ENCODE data around the gene LBX1. TPM values are rescaled to one million over a fixed set of nuclear protein-coding genes. Genes with fewer than 3 reads are reported as not detected.

Gene LBX1
- total RNA-seq, 1 experiment from 2014 or later = not detected

DNA sequence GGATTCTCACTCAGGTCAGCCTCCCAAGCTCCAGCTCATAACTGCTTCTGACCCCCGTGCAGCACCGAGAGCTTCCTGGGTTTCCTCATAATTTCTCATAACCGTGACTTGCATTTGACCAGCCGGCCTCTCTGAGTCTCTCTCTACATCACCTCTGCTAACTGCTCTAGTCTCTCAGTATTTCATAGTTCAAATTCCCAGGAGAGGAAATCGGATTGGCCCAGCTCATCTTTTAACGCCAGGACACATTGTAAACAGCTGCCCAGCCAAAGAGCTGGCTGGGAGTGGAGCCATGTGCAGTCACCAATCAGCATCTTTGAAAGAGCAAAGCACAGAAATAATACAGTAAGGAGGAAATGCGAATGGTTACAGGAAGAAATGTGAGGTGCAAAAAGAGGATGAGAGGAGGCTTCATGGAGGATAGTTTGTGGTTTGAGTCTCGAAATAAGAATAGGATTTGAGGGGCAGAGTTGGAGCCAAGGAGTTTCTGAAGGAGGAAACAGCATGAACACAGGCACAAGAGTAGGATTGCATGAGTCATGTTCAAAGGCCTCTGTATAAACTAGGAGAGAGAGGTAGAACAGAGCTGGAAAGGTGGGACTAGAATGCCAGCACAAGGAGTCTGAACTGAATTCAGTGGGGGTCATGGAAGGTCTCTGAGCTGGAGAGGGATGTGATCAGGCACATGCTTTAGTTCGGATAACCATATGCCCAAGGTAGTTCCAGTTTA lies 15.2 kb upstream of the LBX1 start:
- DNase-seq (ENCODE audit: low spot score) = peak; percentile 81

- DNase-seq (ENCODE audit: low spot score) = no peak
These were observed 12.8 kb upstream of the LBX1 start for GRCh38 chr10:101241840-101242707.

- DNase-seq (ENCODE audit: low spot score) = no peak
These were observed 9.5 kb upstream of the LBX1 start for GRCh38 chr10:101238732-101239105.

DNA sequence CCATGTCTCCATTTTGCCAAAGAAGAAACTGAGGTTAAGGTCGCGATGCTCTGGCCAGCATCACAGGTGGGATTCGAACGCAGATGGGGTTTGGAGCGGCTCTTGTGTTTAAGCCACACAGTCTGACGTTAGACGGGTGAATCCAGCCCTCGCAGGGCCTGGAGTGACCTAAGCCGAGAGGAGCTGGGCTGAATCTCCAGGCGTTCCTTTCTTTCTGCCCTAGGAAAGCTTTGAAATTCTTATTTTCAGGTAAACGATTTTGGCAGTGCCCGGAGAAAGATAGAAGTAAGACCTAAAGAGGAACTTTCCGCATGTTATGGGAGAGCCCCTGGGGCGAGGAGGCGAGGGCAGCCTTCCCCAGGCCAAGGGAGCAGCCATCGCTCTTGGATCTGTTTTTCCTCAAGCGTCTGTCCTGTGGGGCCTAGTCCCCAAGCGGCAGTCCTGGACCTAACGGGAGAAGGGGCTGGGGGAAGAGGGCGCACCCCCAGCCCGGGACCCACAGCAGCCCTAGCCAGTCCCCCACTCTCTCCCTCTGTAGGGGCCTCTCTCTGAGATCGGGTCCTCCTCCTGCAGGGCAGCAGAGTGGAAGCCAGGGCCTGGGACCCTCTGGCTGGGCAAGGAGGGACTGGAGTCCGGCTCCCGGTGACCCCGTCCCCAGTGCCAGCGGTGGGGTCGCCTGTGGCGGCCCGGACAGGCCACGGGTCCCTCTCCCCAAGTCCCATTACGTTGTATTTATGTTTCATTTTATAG lies 8.9 kb upstream of the LBX1 start:
- DNase-seq (ENCODE audit: low spot score) = no peak

DNA sequence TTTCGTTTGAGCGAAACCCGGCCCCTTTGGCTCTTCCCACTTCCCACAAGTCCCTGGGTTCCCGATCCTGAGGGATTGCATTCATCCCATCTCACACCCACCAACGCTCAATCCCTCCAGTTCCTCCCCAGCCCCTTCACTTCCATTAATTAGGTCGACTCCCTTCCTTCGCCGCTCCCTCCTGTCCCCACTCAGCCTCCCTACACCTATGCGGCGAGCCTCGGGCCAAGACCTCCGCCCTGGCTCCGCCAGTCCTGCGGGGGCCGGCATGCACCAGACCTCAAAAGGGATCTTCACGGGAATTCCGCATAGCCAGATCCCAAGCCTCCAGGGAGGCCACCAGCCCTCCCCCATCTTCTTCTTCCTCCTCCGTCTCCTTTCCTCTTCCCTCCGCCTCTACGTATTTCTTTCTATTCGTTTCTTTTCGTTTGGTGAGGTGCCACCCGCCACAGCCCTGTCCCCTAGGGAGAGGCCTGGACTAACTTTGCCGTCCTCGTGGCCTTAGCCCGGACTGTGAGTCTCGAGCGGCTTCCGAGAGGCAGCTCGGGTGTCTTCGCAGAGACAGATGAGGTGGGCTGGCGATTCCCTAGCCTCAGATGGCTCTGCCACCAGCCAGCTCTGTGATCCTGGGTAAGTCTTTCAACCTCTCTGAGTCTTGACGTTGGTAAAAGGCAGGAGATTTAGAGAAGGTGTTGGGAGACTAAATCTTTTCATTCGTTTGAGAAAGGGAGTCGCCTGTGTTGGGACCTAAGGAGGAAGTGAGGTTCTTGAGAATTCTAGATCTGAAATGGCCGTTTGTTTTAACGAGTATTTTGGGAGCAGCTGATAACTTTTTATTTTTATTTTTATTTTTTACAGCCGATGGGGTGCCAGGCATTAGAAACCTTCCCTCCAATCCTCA lies 8.1 kb upstream of the LBX1 start:
- DNase-seq (ENCODE audit: low spot score) = no peak

DNA sequence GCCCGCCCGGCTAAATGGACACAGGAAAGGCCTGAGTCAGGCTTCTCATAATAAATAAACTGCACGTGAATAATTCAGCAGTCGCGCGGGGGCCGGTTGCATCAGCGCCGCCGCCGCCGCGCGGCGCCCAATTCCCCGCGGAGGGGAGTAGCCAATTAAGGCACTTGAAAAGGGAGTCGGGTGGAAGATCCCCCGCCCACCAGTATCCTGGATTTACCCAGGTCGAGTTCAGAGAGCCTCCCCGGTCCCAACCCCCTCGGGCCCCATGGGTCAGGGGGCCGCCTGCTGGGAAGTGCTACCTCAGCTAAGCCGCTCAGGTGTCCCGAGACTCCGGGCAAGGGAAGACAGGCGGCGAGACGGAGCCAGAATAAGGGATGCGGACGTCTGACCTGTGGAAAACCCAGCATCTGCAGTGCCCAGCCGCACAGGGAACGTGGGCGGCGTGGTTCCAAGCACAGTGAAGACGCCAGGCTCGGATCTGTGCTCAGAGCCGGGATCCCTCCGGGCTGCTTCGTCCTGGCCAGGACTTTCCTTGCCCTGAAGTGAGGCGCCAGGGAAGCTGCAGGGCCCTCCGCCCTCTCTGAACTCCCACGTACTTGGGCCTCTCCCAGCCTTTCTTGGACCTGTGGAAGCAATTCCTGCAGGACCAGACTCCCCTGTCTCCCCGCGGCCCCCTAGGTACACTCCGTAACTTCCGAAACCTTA lies 7.3 kb upstream of the LBX1 start:
- DNase-seq (ENCODE audit: low spot score) = no peak

DNA sequence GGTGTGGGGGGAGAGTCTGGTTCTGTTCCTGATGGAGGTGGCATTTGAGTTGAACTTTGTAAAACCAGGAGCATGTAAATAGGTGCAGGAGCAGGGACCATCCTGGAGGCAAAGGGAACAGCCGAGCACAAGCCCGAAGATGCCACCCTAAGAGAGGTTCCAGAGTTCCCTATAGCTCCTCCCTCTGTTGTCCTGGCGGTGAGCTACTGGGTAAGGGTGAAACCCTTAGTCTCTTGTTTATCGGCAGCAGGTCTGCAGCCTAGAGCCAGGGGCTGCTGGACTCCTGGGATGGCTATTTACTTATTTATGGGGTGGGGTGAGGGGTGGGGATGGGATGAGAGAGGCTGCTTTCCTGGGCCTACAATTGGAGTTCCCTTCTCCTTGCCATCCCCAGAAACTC lies 6.5 kb upstream of the LBX1 start:
- no peak for DNase-seq (ENCODE audit: low spot score)

DNA sequence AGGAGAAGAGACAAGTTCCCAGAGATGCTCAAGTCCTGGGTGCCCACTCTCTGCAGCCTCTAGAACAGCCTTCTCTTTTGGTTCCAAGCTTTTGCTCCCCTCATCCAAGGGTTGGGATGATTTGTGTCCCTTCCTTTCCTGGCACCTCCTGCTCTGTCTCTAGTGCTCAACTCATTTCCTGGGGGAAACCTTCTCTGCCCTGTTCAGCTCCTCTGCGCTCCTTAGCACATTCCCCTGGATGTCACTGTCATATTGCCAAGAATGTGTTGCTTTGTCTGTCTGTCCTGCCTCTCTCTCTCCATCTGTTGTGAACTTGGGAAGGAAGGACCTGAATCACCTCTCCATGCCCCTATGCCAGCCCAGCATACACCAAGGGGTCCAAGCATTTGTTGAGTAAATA lies 5.1 kb upstream of the LBX1 start:
- DNase-seq (ENCODE audit: low spot score) = no peak

GRCh38 chr10:101233863-101234262 lies 4.6 kb upstream of the LBX1 start:
- no peak for DNase-seq (ENCODE audit: low spot score)

DNA sequence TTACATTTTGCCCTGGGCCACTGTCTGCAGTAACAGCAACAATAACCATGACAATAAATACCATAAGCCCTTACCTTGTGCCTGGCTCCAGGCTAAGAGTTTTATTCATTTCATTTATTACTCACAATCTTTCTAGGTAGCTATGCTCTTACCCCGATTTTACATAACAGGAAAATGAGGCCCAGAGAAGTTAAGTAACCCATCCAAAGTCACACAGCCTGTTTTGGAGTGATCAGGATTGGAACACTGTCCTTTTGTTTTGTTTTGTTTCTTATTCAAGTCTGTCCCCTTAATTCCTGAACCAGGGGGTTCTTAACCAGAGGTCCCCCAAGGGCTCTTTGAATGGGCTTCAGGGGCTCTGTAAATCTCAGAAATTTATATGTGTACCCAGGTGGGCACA lies 4.2 kb upstream of the LBX1 start:
- DNase-seq (ENCODE audit: low spot score) = no peak

DNA sequence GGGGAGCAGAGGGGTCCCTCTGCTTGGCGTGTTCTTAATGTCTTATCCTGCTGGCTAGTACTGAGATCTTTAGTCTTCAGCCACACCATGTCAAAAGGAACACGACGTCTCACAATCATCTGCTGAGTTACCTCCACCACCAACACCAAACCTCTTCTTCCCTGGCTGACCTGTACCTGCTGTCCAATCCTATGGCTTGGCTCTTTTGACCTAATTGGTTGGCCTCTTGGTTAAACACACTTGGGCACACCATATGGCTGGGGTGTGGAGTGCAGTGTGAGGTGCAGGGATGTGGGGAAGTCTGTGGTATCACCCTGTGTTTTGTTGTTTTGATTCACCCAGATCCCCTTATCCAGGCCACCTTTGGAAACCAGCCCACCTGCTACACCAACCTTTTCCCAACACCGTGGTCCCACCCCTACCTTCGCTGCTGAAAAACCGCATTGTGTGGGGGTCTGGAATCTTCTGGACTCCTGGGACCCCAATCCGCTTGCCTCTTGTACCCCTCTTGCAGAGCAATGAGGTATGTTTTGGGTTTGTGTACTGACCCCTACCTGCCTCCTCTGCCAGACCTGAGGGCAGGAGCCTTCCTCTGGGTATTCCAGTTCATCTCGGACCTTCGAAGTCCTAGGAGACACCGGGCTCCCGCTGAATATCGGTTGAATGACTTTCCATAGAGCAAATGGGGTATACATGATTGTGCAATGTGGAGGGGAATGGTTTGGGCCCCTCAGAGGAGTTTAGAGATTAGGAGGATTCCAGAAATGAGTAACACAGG lies 2.8 kb upstream of the LBX1 start:
- no peak for DNase-seq (ENCODE audit: low spot score)

GRCh38 chr10:101231092-101231491 lies 1.8 kb upstream of the LBX1 start:
- DNase-seq (ENCODE audit: low spot score) = no peak

- DNase-seq (ENCODE audit: low spot score) = no peak
These were observed 1.1 kb upstream of the LBX1 start for GRCh38 chr10:101230183-101230917.

DNA sequence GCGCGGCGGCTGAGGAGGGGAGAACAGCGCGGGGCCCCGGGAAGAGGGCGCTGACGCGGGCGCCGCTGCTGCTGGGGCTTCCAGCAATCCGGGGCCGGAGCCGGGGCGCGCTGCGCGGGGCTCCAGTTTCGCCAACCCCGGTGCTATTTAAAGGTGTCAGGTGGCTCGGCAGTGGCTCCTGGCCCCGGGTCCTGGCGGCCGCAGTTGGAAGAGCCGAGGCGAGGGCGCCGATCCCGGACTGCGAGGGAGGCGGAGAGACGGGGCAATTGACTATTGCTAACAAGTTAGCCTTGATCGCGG lies 347 bp downstream of the LBX1 start:
- DNase-seq (ENCODE audit: low spot score) = no peak

GRCh38 chr10:101228153-101228965 lies 904 bp downstream of the LBX1 start:
- DNase-seq (ENCODE audit: low spot score) = no peak

- DNase-seq (ENCODE audit: low spot score) = no peak
These were observed 1.7 kb downstream of the LBX1 start for GRCh38 chr10:101227429-101228152.

- no peak for DNase-seq (ENCODE audit: low spot score)
These were observed 2.5 kb downstream of the LBX1 start for GRCh38 chr10:101226491-101227428.

All from H4 (cell line).